Measurements from ENCODE around the gene SAMSN1.

The SAMSN1 gene

DNA sequence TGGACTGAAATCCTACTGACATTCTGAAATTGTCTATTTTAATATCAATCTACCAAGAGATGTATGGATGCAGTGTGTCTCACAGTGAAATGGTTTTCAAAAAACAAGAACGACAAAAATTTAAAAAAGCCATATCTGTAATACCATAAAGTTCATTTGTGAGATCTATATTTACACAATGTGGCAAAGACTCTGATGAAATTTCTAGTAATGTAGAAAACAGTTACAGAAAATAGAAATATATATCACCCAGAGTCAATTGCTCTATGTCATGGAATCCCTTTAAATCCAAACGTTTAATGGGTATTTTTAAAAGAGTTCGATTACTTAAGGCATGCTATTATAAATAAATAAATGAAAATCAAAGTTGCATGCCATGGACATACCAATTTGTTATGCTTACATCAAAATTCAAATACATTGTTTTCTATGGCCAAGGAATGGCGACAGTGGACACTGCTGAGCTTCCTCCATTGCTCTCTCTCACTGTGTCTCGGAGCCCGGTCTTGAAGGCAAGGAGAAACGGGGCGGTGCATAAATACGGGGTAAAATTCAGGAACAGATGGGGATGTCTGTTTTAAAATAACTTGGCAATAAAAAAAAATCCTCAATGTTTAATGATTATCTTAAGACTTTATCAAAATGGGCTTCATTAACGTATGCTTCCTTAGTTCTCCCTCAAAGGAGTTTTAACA is 37.0 kb upstream of the SAMSN1 start:
- CTCF ChIA-PET, result interaction anchor here (1.1 kb wide), 1 partner anchor 10 kb away, joined by 3 read pairs; no protein-coding TSS in a partner anchor
- TF ChIP-seq, protein P1, sequence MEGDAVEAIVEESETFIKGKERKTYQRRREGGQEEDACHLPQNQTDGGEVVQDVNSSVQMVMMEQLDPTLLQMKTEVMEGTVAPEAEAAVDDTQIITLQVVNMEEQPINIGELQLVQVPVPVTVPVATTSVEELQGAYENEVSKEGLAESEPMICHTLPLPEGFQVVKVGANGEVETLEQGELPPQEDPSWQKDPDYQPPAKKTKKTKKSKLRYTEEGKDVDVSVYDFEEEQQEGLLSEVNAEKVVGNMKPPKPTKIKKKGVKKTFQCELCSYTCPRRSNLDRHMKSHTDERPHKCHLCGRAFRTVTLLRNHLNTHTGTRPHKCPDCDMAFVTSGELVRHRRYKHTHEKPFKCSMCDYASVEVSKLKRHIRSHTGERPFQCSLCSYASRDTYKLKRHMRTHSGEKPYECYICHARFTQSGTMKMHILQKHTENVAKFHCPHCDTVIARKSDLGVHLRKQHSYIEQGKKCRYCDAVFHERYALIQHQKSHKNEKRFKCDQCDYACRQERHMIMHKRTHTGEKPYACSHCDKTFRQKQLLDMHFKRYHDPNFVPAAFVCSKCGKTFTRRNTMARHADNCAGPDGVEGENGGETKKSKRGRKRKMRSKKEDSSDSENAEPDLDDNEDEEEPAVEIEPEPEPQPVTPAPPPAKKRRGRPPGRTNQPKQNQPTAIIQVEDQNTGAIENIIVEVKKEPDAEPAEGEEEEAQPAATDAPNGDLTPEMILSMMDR (IDR thresholded peaks at IDR 0.05; ENCODE audit: control extremely low read depth, extremely low read depth, low read depth, missing control alignments), result no peak
- DNase-seq (ENCODE audit: extremely low spot score), result no peak
- POLR2A ChIA-PET, result no interaction called here

GRCh38 chr21:14581902-14582457 is 35.9 kb upstream of the SAMSN1 start:
- no peak for DNase-seq (ENCODE audit: extremely low spot score)
- TF ChIP-seq, protein P1 (IDR thresholded peaks at IDR 0.05; ENCODE audit: control extremely low read depth, extremely low read depth, low read depth, missing control alignments), result no peak
- ChIA-PET CTCF (no interaction called here), POLR2A (no interaction called here)

GRCh38 chr21:14573244-14573643 is 27.1 kb upstream of the SAMSN1 start:
- no peak for DNase-seq (ENCODE audit: extremely low spot score)
- TF ChIP-seq, protein P1 (IDR thresholded peaks at IDR 0.05; ENCODE audit: control extremely low read depth, extremely low read depth, low read depth, missing control alignments), result no peak
- POLR2A ChIA-PET, result no interaction called here
- CTCF ChIA-PET, result interaction anchor here (1.0 to 3.0 kb wide), 6 partner anchors 8 to 291 kb away, joined by 3 to 12 read pairs (median 4); no protein-coding TSS in a partner anchor

DNA sequence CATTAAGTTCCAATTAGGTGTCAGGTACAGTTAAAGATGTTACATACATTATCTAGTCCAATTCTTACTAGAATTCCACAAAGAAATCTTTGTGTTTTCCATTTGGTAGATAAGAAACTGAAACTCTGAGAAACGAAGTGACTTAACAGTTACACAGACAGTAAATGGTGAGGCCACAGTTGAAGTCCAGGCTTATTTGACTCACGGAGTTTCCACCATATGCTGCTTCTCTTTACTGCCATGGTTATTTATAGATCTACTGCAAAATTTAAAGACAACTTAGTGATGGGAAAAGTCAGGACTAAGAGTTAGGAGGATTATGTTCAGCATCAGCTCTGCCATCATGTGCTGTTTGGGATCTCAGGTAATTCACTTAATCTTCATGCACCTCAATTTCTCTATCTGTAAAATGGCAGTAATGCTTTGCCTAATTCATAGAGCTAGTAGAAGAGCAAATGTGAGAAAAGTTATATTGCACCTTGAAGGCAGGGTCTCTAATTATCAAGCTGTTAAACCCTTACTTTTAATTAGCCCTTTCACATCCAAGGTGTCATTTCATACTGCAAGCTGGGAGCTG is 26.2 kb upstream of the SAMSN1 start:
- TF ChIP-seq, protein P1 (IDR thresholded peaks at IDR 0.05; ENCODE audit: control extremely low read depth, extremely low read depth, low read depth, missing control alignments), result no peak
- POLR2A ChIA-PET, result interaction anchor here (0.8 kb wide), 1 partner anchor 43 kb away, joined by 4 read pairs; no protein-coding TSS in a partner anchor
- DNase-seq (ENCODE audit: extremely low spot score), result no peak
- CTCF ChIA-PET, result interaction anchor here (0.7 to 3.0 kb wide), 7 partner anchors 8 to 292 kb away, joined by 3 to 12 read pairs (median 7); no protein-coding TSS in a partner anchor

- CTCF ChIA-PET, result interaction anchor here (1.0 to 2.4 kb wide), 8 partner anchors 9 to 294 kb away, joined by 3 to 8 read pairs (median 4); no protein-coding TSS in a partner anchor
- TF ChIP-seq, protein P1 (IDR thresholded peaks at IDR 0.05; ENCODE audit: control extremely low read depth, extremely low read depth, low read depth, missing control alignments), result no peak
- DNase-seq (ENCODE audit: extremely low spot score), result no peak
- POLR2A ChIA-PET, result no interaction called here
Observed at GRCh38 chr21:14569868-14570267, 23.8 kb upstream of the SAMSN1 start.

GRCh38 chr21:14569026-14569621 is 23.0 kb upstream of the SAMSN1 start:
- DNase-seq (ENCODE audit: extremely low spot score), result no peak
- TF ChIP-seq, protein P1 (IDR thresholded peaks at IDR 0.05; ENCODE audit: control extremely low read depth, extremely low read depth, low read depth, missing control alignments), result no peak
- POLR2A ChIA-PET, result no interaction called here
- CTCF ChIA-PET, result interaction anchor here (1.0 to 2.4 kb wide), 5 partner anchors 11 to 295 kb away, joined by 3 to 8 read pairs (median 4); no protein-coding TSS in a partner anchor
